Islet of Langerhans (tissue), 1 donor: ENCODE results near the gene FBXO31.
"Not testable (repeated sequence)": the region's sequence is repeated elsewhere in the genome, so short reads cannot be mapped to it uniquely, and the experiment has no call there.

Experiments
- FAIRE-seq: peaks from one replicate; lab custom pipeline; 2011; peaks lifted over from hg19 to GRCh38; lab: Jason Lieb, UNC

The FBXO31 gene

GRCh38 chr16:87411375-87412271, 28.0 kb upstream of the FBXO31 start:
- FAIRE-seq, result no peak

- FAIRE-seq, result no peak
Measured at GRCh38 chr16:87410968-87411367, 27.4 kb upstream of the FBXO31 start.

GRCh38 chr16:87410530-87410929, 27.0 kb upstream of the FBXO31 start:
- no peak for FAIRE-seq

GRCh38 chr16:87409781-87410180, 26.2 kb upstream of the FBXO31 start:
- no peak for FAIRE-seq

- no peak for FAIRE-seq
Measured at GRCh38 chr16:87409153-87409552, 25.6 kb upstream of the FBXO31 start.

- FAIRE-seq, result no peak
Measured at GRCh38 chr16:87407511-87408112, 24.0 kb upstream of the FBXO31 start.

- no peak for FAIRE-seq
Measured at GRCh38 chr16:87406495-87407088, 23.0 kb upstream of the FBXO31 start.

GRCh38 chr16:87404764-87405625, 21.4 kb upstream of the FBXO31 start:
- no peak for FAIRE-seq

- FAIRE-seq, result no peak
Measured at GRCh38 chr16:87395181-87395842, 11.7 kb upstream of the FBXO31 start.

GRCh38 chr16:87393680-87394055, 10.1 kb upstream of the FBXO31 start:
- FAIRE-seq, result no peak

- FAIRE-seq, result no peak
Measured at GRCh38 chr16:87392821-87393679, 9.5 kb upstream of the FBXO31 start.

- FAIRE-seq, result no peak
Measured at GRCh38 chr16:87391950-87392820, 8.6 kb upstream of the FBXO31 start, which contains the start of gene MAP1LC3B. MAP1LC3B (plus strand) TSS chr16:87392336; CDS start chr16:87392428, 92 bp downstream.

- no peak for FAIRE-seq
Measured at GRCh38 chr16:87391324-87391949, 7.9 kb upstream of the FBXO31 start.

GRCh38 chr16:87390641-87391323, 7.2 kb upstream of the FBXO31 start:
- FAIRE-seq, result no peak

GRCh38 chr16:87389914-87390313, 6.3 kb upstream of the FBXO31 start:
- FAIRE-seq, result not testable (repeated sequence)

GRCh38 chr16:87389245-87389644, 5.7 kb upstream of the FBXO31 start:
- no peak for FAIRE-seq

- no peak for FAIRE-seq
Measured at GRCh38 chr16:87388818-87389134, 5.2 kb upstream of the FBXO31 start.

GRCh38 chr16:87387942-87388817, 4.6 kb upstream of the FBXO31 start:
- FAIRE-seq, result peak; percentile 96
